Measurements from ENCODE around the gene GPR84.

DNA sequence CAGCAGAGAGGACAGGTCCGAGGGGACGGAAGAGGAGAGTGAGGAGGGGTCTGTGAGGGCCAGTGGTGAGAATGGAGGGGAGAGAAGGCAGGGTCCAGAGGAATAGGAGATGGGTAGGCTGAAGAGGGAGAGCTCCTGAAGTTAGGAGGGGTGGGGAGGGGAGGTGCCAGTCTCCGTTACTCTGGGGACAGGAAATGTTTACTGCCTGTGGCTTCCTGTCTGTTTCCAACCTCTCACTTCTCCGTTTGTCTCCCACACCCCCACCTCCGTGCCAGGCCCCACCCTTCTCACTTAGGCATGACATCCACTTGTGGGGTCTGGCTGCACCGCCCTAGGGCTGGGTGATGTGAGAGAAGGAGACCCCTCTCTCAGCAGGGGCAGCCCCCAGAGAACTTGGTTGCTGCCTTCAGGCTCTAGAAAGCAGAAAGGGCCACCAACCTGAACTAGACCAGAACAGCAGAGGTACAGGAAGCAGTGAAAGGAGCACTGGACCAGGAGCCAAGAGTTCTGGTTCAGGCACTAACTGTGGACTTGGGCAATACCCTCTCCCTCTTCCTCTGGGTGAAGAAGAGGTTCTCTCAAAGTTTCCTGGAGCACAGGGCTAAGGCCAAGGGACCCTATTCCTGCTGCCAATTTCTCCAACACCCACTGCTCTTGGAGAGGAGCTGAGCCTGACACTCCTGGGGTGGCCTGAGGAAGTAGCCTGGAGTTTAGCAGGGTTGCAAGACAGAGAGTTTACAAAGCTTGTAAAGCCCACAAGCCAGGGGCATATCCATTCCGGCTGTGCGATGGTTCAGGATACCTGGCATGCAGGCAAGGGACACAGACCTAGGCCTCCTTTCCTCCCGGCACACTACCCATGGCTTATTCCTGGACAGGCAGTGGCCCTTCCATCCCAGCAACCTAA lies 49.3 kb upstream of the GPR84 start:
- TF ChIP-seq, protein P1, sequence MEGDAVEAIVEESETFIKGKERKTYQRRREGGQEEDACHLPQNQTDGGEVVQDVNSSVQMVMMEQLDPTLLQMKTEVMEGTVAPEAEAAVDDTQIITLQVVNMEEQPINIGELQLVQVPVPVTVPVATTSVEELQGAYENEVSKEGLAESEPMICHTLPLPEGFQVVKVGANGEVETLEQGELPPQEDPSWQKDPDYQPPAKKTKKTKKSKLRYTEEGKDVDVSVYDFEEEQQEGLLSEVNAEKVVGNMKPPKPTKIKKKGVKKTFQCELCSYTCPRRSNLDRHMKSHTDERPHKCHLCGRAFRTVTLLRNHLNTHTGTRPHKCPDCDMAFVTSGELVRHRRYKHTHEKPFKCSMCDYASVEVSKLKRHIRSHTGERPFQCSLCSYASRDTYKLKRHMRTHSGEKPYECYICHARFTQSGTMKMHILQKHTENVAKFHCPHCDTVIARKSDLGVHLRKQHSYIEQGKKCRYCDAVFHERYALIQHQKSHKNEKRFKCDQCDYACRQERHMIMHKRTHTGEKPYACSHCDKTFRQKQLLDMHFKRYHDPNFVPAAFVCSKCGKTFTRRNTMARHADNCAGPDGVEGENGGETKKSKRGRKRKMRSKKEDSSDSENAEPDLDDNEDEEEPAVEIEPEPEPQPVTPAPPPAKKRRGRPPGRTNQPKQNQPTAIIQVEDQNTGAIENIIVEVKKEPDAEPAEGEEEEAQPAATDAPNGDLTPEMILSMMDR (IDR thresholded peaks at IDR 0.05), result no peak
- no peak for TF ChIP-seq POLR2A (IDR thresholded peaks at IDR 0.05)
- no peak for TF ChIP-seq EP300 (IDR thresholded peaks at IDR 0.05)
- TF ChIP-seq POLR2AphosphoS5 (IDR thresholded peaks at IDR 0.05), result no peak
